NCI-H748 treated with DMSO at 0.1 percent for 48 hours (cell line): ENCODE measurements around the gene FOXC1.

ENCODE experiments used
- DNase-seq: peaks from one replicate; lab custom pipeline; 2025; lab: John Stamatoyannopoulos, UW

Gene FOXC1

DNA sequence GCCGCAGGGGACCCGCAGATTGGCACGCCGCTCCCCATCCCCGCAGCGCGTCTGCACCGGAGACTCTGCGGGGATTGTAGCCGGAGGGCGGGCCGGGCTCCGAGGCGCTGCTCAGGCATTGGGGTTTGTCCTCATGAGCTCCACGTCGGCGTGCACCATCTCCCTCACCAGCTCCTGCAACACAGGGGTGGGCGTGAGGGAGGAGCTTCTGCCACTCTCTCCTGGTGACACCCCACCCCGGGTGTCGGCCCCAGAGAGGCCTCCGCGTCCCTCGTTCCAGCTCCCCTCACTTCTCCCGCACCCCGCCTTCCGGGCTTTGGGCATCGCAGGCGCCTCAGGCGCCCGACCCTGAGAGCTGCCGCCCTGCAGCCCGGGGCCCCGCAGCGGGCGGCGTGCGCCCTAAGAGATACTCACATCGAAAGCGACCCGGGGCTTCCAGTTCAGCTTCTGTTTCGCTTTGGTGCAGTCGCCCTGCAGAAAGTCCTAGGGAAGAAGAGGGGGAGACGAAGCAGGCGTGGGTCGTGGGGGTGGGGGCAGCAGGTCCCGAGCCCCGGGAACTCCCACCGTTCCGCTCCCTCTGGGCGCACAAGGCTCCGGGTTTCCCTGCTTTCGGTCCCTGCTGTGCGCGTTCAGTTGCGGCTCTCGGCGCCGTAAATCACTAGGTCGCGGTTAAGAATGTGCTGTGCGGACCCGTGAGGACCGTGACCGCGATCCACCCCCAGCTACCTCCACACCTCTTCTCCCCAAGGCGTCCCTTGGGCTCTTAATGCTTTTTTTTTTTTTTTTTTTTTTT is 14.5 kb downstream of the FOXC1 start:
- DNase-seq: no peak

DNA sequence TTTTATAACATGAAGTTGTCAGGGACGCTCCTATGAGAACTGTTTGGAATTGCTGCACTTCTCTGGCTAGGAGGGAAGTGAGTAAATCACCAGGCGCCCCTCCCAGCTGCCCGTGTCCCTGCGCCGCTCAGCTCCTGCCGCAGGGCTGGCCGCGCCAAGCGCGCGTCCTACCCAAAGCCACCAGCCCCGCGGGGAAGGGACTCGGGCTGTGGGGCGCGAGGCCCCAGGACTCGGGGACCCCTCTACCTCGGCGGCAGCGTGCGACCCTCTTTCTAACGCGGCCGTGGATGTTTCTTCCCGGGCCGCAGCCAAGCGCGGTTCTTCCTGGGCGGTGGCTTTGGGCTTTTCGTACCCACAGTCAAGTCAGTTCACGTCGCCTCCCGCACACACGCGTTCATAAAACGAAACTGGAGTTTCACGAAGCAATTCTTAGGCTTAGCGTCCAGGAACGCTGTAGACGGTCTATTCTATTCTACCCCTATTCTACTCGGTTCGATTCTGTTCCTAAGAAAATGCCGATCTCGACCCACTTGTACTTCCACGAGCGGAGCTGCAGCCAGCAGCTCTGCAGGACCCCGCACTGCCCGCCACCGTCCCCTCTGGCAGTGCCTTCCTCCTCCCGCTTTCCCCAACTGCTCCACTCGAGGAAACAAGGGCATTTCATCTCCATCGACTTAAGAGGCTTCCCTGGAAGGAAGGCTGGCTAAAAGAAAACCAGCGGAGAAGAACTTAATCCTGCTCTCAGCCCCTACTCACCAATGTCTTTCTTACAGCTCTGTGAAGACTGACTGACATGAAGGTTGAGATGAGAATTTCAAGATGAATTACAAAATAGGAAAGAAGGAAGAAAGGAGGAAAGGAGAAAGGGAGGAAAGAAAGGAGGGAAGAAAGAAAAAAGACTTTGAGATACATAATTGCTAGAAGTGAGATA is 15.4 kb downstream of the FOXC1 start:
- no peak for DNase-seq

DNA sequence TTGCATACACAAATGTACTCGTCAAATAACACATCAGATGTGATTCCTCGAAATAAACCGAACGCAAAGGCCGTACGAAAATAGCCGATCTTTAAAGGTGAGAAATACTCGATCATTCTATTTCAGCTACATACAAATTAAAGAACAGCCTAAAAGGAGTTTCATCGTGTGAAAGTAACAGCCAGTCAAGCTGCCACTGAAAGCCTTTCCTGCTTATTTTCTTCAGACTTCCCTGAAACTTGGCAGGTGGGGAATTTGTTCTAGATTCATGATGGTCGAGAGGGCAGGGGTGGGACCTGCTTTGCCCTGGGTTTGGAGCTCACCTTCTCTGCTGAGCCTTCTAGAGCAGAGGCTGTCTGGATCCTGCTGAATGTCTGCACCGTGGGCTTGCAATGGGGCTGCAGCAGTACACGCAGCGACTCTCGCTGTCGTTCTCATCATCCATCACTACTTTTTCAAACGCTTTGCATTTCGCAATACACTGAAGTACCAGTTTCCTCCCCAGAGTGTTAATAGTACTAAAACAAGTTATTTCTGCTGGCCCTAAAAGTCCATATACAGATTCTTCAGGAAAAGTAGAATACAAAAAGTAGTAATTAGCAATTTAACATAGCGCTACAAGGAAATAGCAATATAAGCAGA is 16.2 kb downstream of the FOXC1 start:
- DNase-seq: no peak

DNA sequence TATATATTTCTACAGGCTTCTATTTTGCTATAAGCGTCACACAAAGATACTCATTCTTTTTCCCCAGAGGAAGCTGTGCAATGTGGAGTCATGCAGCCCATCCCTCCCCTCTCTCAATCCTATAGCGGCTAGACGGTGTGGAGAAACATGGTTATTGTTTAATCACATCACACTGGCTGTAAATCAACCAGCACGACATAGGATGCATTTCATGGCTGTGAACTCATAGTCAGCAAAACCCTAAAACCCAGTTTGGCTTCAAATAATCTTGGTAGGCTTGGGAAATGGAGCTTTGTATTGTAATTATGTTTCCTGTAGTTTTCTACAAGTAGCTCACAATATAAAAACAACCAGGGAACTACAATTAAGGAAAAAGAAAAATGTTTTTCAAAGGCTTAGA is 16.8 kb downstream of the FOXC1 start:
- DNase-seq: no peak

DNA sequence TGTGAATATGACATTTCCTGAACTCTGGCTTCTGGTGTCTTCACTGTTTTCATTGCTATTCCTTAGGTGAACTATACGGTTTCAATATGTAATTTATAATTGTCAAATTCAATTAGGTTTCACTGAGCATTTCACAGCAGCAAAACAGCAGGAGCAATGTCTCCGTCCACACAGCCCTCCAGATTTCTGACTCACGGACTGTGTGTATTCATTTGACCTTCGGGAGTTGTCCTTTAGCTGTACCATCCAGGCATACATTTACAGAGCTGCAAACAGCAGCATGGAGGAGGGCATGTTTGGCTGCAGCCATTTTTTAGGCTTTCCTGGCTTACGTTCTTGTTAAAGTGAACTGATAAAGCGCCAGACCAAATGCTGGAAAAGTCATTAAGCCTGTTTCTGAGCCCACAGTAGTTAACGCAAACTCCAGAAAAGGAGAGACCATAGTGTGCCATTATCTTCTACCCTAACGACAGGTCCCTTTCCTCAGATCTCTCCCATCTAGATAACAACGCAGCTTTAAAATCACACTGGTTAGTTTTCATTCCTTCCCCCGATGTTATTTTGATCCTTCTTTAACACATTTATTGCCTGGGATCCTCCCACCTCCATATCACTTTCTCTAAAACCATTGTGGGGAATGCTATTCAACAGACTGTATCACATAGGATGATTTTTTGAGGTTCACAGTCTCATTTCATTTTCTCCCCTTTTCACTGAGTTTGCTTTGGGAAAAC is 18.3 kb downstream of the FOXC1 start:
- no peak for DNase-seq

DNA sequence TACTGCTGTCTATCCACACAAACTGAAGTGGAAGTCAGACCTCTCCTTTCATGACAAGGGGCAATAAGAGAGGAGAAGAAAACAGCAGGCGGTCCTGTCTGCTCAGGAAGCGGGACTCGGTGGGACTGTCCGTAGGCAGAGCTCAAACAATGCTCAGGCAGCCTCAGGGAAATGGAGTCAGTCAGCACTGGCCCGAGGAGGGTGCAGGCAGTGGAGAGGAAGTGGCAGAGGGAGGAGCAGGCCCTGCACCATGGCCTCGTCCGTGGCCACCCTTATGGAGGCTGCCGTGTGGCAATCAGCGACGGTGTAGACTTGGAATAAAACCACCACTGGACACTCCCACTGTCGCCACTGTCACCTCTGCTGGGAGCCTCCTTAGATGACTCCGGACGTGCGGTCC is 19.6 kb downstream of the FOXC1 start:
- DNase-seq: no peak

DNA sequence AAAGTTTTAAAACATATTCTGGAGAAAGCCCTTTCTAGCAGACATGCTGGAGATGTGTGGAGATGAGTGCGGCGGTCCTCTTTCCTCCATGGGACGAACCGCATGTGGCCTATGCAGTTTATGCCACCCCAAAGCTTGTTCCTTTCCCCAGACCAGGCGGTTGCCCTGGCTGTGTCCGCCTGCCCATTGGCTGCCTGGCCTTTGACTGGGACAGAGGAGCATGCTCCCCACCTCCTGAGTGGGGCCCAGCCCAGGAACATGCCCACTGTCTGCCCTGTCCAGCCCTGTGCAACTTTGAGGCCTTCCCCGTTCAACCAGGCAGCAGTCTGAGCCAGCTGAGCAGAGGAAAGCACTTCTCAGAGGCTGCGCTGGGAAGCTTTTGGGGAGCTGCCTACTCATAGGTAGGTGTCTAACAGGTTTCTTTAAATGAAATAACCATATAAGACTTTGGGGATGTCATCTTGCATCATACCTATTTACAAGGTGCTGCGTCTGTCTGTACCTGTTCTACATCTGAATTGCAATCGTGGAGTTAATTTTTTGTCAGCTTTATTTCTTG is 20.6 kb downstream of the FOXC1 start:
- no peak for DNase-seq

DNA sequence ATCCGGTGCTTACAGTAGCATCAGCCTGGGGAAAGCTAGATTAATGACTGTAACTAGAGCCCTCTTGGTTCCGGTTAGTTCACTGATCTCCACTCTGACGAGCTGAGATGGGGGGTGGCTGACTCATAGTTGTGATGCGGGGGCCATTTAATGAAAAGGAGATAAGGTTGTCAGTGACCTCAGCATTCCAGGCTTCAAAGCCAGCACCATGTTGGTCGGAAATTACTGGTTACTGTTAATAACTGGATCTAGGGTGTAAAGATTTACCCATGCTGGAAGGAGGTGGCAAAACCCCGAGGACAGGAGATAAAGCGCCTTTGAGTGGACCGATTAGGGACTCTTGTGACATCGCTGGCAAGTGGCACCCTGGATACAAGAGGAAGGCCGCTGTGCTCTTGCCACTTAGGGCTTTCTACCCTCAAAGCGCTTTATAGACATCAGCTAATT is 21.1 kb downstream of the FOXC1 start:
- DNase-seq: no peak

DNA sequence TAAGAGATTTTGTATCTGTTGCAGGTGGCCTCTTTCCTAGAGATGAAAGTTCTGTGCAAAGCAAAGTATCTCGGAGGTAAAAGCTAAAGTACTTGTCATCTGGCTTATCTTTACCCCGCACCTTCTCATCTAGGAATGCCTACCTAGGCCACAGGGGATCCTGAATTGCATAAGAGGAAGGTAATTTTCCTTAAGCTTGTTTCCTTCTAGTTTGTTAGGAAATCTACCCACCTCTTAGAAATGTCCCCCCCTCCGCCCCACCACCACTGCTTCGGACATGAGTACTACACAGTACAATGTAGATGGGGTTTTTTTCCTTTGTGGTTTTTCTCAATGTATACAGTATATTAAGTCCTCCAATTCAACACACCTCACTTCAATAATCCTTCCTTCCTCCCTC is 21.5 kb downstream of the FOXC1 start:
- no peak for DNase-seq

DNA sequence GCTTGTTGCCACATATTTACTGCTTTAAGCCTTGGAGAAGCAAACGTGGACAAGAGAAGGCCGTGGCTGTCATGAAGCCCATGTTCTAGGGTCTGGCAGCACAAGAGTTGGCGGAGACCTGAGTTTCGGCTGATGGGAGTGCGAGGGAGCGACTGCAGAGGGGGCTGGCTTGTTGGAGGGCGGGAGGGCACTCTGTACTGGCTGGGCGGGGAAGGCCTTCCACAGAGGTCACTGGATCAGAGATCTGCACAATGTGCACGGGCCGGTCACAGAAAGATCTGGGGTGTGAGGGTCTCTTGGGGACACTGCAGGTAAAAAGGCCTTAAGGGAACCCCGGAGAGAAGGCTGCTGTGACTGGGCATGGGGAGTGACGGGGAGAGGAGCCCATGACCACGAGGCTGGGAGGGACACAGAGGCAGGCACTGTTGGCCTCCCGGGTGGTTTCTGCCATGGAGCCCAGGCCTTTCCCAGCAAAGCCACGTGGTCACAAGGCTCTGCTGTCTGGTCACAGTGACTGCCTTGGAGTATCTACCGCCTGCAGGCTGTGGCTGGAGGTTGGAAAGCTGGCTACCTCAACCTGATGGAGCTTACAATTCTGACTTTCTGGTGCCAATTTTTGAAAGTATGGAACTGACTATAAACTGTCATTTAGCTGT is 23.8 kb downstream of the FOXC1 start:
- no peak for DNase-seq

DNA sequence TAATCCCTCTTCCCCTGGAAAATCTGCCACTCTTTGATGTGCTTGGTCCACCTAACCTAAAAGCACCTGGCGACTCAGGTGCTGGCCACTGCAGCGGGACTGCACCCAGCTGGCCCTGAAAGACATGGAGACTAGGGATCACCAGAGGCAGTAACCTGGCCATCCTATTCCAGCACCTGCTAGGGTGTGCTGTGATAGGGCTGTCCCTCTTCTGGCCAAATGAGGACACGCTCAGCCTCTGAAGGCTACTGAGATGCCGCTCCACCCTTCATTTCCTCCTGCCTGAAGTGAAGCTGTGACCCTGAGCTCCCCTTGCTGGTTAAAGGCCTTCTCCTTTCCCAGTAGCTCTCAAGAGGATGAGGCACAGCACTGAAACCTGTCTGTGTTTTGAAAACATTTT is 24.4 kb downstream of the FOXC1 start:
- no peak for DNase-seq

DNA sequence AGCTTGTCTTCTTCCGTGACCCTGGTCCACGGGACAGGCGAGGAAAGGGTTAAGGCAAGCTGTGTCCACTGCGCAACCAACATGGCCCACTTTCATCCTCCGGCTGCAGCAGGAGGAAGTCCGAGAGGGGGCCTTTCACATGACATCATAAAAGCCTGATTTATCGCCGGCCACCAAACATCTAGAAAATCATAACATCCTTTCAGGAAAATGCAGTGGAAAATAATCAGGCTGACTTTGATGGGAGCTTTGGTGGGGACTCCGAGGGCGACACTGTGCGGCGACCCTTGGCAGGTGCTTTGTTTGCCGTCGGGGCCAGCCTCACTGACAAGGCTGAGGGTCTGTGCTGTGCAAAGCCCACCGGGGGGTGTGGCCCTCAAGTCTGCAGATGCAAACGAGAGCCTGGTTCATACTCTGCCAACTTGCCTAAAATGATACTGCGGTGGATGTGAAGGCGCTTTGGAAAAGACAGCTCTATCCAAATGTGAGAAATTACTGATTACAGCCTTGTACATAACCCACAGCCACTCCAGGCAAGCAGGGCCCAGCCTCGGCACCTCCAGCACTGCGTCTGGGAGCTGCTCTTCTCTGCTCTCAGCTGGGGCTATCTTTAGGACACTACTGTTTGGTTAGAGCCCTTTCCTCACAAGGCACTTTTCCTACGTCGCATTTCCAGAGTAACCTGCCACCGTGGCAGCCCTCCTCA is 25.7 kb downstream of the FOXC1 start:
- DNase-seq: no peak

DNA sequence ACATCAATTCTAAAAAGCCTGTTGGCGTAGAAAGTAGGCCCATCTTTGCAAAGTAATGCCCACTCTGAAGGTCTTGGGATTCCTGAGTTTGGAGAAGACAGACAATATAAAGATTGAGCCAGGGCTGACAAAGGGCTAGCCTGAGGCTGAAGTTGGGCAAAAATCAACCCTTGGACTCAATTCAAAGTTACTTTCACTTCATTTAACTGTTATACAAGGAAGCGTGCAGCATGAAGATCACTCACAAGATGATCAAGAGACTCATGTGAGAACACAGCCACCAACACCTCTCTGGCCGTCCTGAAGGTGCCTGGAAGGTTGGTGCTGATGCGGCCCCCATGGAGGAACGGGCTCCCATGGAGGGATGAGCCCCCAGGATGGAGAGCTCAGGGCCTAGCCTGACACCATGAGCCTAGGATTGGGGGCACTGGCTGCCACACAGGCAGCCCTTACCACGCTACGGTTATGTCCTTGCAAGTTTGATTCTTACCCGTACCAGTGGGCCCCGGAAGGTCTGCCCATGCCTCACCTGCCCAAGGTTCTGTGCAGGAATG is 26.6 kb downstream of the FOXC1 start:
- no peak for DNase-seq

DNA sequence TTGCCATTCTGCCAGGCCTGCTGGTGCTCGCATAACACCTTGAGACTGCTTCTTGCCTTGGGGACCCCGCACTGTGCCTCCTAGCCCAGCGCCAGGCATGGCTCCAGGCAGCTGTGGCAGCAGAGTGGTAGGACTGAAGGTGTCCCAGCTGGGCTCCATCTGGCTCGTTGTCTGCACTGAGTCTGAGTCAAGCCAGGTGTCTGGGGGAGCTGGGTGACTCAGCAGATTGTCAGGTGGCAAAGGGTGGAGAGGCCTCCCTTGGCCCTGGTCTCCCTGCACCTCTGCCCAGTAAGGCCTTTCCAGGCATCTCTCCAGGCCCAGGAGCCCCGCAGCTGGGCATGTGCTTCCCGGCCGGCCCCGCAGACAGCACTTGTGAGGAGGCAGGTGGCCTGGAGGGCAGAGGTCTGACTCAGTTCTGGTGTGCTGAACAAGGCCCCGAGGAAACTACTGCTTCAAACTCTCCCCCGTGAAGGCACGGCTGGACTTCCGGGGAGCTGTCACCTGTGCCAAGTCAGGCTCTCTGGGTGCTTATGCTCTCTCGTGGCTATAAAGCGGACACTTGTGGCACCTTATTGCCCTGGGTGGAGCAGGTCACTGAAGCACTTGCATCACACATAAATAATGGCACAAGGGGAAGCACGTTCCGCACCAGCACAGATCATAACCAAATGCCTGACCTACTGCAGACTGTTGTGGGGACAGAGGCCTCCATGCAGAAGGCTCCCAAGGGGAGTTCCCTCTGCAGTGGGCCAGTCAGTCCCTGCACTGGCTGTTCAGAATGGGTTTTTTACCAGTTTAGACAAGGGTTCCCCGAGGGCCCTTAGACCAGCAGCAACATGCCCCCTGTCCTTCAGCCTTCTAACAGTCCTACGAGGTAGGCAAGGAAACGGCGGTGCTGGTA is 27.5 kb downstream of the FOXC1 start:
- no peak for DNase-seq

DNA sequence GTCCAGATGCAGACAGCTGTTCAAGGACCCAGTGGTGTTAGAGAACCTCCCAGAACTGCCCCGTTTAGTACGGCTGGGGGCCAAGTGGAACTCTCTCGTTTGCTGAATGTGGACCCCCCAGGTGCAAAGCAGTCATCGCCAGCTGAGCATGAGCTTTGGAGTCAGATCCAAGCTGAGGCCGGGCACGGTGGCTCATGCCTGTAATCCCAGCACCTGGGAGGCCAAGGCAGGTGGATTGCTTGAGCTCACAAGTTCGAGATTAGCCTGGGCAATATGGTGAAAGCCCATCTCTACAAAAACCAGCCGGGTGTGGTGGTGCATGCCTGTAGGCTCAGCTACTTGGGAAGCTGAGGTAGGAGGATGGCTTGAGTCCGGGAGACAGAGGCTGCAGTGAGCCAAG is 29.7 kb downstream of the FOXC1 start:
- no peak for DNase-seq

DNA sequence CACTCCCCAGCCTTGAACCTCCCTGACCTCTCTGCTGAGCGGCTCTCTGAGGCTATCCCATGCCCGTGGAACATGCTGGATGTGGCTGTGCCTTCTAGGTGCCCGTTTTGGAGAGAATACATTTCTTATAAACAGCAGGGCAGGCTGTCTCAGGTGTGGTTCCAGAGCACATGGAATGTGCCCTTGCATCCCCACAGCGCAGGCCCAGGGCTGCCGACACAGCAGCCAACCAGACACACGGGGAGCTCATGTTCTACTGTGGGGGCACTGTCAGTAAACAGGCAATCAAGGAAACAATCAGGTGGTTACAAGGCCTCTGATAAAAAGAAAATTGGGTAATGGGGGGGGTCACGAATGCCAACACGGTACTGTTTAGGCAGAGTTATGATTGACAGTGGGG is 30.8 kb downstream of the FOXC1 start:
- DNase-seq: no peak

DNA sequence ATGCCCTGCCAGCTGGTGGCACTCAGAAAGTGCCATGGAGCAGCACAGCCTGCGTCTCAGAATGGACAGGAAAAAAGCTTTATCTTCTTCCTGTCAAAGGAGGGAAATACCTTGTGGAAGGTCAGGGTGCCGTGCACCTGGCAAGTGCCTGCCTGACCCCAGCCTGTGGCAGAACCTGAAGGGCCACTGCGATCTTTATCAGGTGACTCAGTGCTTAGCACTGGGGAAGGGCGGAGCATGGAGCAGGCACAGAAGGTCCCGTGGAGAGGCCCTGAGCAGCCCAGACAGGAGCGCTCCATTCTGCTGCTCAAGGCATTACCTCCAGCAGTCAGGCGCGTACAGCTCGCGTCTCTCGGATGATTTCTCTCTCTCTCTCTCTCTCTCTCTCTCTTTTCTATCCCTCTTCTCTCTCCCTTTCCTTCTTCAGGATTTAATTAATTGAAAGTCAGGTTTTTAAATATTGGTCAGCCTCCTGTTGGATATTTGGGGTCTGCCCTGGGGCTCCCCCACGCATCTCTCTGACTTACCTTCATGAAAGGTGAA is 31.7 kb downstream of the FOXC1 start:
- DNase-seq: no peak

DNA sequence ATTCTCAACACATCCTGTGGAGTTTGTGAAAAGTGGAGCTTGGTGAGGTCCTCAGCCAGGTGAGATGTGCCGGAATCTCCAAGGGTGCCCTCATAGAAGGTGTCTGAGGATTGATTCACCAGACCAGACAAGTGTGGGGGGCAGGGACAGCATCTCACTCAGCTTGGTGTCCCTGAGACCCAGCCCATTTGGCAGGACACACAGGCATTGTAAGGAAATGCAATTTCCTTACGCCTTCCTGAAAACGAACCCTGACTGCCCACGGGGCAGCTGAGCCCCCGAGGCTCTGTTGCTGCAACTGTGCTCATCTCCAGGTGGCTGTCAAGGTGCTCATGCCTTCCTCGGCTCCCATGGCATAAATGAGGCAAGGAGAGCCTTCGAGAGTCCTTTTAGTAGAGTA is 33.4 kb downstream of the FOXC1 start:
- no peak for DNase-seq
